H9 (cell line): ENCODE measurements around the gene DCDC2. TPM values are rescaled to one million over a fixed set of nuclear protein-coding genes. Genes with fewer than 3 reads are reported as not detected.
A peak's percentile ranks its signal among the peaks of the same experiment; 100 is the strongest.
"Not testable (repeated sequence)": the region's sequence is repeated elsewhere in the genome, so short reads cannot be mapped to it uniquely, and the experiment has no call there.

ENCODE experiments used
- DNase-seq: peaks from one replicate; pipeline ENCODE4 v3.0.0-alpha.2; 2017
- H2AFZ ChIP-seq: one replicate; pipeline ENCODE4 v1.6.1; 2013; ENCODE audit warnings: mild to moderate bottlenecking, low read length, control low read depth, moderate library complexity
- H2AK5ac ChIP-seq: 2 replicates; pipeline ENCODE4 v1.6.1; 2013; ENCODE audit warnings: low read length, control low read depth, mixed read lengths; ENCODE audit not compliant: insufficient read length
- H2BK120ac ChIP-seq: one replicate; pipeline ENCODE4 v1.6.1; 2013; ENCODE audit warnings: low read depth, mild to moderate bottlenecking, low read length, control low read depth, inconsistent platforms; ENCODE audit not compliant: poor library complexity, severe bottlenecking
- H2BK12ac ChIP-seq: 2 replicates; pipeline ENCODE4 v1.6.1; 2013; ENCODE audit warnings: low read length, control low read depth, mixed read lengths, low read depth; ENCODE audit not compliant: insufficient read length
- H2BK15ac ChIP-seq: 2 replicates; pipeline ENCODE4 v1.6.1; 2013; ENCODE audit warnings: low read depth, low read length, control low read depth
- H2BK20ac ChIP-seq: one replicate; pipeline ENCODE4 v1.6.1; 2013; ENCODE audit warnings: low read depth, mild to moderate bottlenecking, low read length, control low read depth, inconsistent platforms; ENCODE audit not compliant: poor library complexity, severe bottlenecking
- H2BK5ac ChIP-seq: 2 replicates; pipeline ENCODE4 v1.6.1; 2013; ENCODE audit warnings: low read length, control low read depth, mixed read lengths; ENCODE audit not compliant: insufficient read length
- H3K14ac ChIP-seq: 2 replicates; pipeline ENCODE4 v1.6.1; 2013; ENCODE audit warnings: low read length, control low read depth; ENCODE audit not compliant: insufficient read depth
- H3K18ac ChIP-seq: 2 replicates; pipeline ENCODE4 v1.6.1; 2013; ENCODE audit warnings: low read depth, mild to moderate bottlenecking, mixed read lengths, low read length, control low read depth; ENCODE audit not compliant: insufficient read length
- H3K23ac ChIP-seq: 2 replicates; pipeline ENCODE4 v1.6.1; 2013; ENCODE audit warnings: low read length, control low read depth, mixed read lengths, low read depth; ENCODE audit not compliant: insufficient read length
- H3K23me2 ChIP-seq: 2 replicates; pipeline ENCODE4 v1.6.1; 2013; ENCODE audit warnings: low read depth, mild to moderate bottlenecking, mixed read lengths, low read length, control low read depth; ENCODE audit not compliant: insufficient read length, poor library complexity, severe bottlenecking
- H3K27ac ChIP-seq: 2 replicates; pipeline ENCODE4 v1.5.1; 2013; ENCODE audit warnings: low read length, control low read depth, mixed read lengths, low read depth; ENCODE audit not compliant: insufficient read length
- H3K27me3 ChIP-seq: 2 replicates; pipeline ENCODE4 v1.6.1; 2013; ENCODE audit warnings: low read length, control low read depth, inconsistent platforms; ENCODE audit not compliant: insufficient read depth
- H3K4ac ChIP-seq: 2 replicates; pipeline ENCODE4 v1.6.1; 2013; ENCODE audit warnings: low read depth, mild to moderate bottlenecking, control low read depth, inconsistent platforms, low read length, moderate library complexity
- H3K4me1 ChIP-seq: 2 replicates; pipeline ENCODE4 v1.6.1; 2013; ENCODE audit warnings: low read length, control low read depth, inconsistent platforms; ENCODE audit not compliant: insufficient read depth
- H3K4me2 ChIP-seq: 2 replicates; pipeline ENCODE4 v1.6.1; 2013; ENCODE audit warnings: low read length, control low read depth, mixed read lengths; ENCODE audit not compliant: insufficient read length, insufficient read depth
- H3K56ac ChIP-seq: 2 replicates; pipeline ENCODE4 v1.6.1; 2013; ENCODE audit warnings: low read depth, mild to moderate bottlenecking, mixed read lengths, low read length, control low read depth; ENCODE audit not compliant: insufficient read length
- H3K79me1 ChIP-seq: 2 replicates; pipeline ENCODE4 v1.6.1; 2013; ENCODE audit warnings: low read depth, mild to moderate bottlenecking, moderate library complexity, low read length, control low read depth, inconsistent platforms; ENCODE audit not compliant: insufficient read depth, poor library complexity, severe bottlenecking
- H3K79me2 ChIP-seq: 2 replicates; pipeline ENCODE4 v1.6.1; 2013; ENCODE audit warnings: low read length, control low read depth, inconsistent platforms; ENCODE audit not compliant: insufficient read depth
- H3K9ac ChIP-seq: 2 replicates; pipeline ENCODE4 v1.6.1; 2013; ENCODE audit warnings: low read length, control low read depth, mixed read lengths; ENCODE audit not compliant: insufficient read length; ENCODE audit errors: extremely low read depth
- H3K9me3 ChIP-seq: one replicate; pipeline ENCODE4 v1.6.1; 2013; ENCODE audit warnings: low read depth, low read length, inconsistent platforms; ENCODE audit not compliant: control insufficient read depth
- H3T11ph ChIP-seq: one replicate; pipeline ENCODE4 v1.6.1; 2013; ENCODE audit warnings: mild to moderate bottlenecking, low read length, control low read depth, inconsistent platforms
- H4K20me1 ChIP-seq: one replicate; pipeline ENCODE4 v1.6.1; 2013; ENCODE audit not compliant: control insufficient read depth, insufficient read length, insufficient read depth
- H4K5ac ChIP-seq: 2 replicates; pipeline ENCODE4 v1.6.1; 2013; ENCODE audit warnings: low read depth, mild to moderate bottlenecking, mixed read lengths, low read length, control low read depth; ENCODE audit not compliant: insufficient read length
- H4K8ac ChIP-seq: replicated peaks from 2 replicates; pipeline ENCODE4 v1.6.1; 2013; ENCODE audit warnings: low read length, control low read depth, mixed read lengths, low read depth; ENCODE audit not compliant: insufficient read length
- H4K91ac ChIP-seq: 2 replicates; pipeline ENCODE4 v1.6.1; 2013; ENCODE audit warnings: low read depth, mild to moderate bottlenecking, moderate library complexity, mixed read lengths, low read length, control low read depth; ENCODE audit not compliant: insufficient read length
- H3K27ac Mint-ChIP-seq, 3 experiments: 2 replicates in 2 of 3; 3 replicates in 1 of 3; pipeline ENCODE4 v1.8.0; 2020 to 2021; ENCODE audit warnings: mixed read lengths in 3 of 3, mild to moderate bottlenecking in 1 of 3, moderate library complexity in 1 of 3
- H3K27me3 Mint-ChIP-seq: 2 replicates; pipeline ENCODE4 v1.8.0; 2021; ENCODE audit warnings: low read depth, mild to moderate bottlenecking, moderate library complexity, mixed read lengths
- H3K36me3 Mint-ChIP-seq, 3 experiments: 2 replicates in 2 of 3; 3 replicates in 1 of 3; pipeline ENCODE4 v1.8.0; 2020 to 2021; ENCODE audit warnings: low read depth in 3 of 3, mixed read lengths in 3 of 3; ENCODE audit not compliant: insufficient read depth in 1 of 3
- H3K4me1 Mint-ChIP-seq, 2 experiments: 2 replicates each; pipeline ENCODE4 v1.8.0; 2020; ENCODE audit warnings: mixed read lengths in 2 of 2
- H3K4me3 Mint-ChIP-seq, 2 experiments: 2 replicates in 1 of 2; 3 replicates in 1 of 2; pipeline ENCODE4 v1.8.0; 2020 to 2021; ENCODE audit warnings: mild to moderate bottlenecking in 2 of 2, mixed read lengths in 2 of 2, moderate library complexity in 1 of 2
- H3K9me3 Mint-ChIP-seq, 2 experiments: 2 replicates in 1 of 2; 3 replicates in 1 of 2; pipeline ENCODE4 v1.8.0; 2020; ENCODE audit warnings: mild to moderate bottlenecking in 2 of 2, mixed read lengths in 2 of 2, moderate library complexity in 1 of 2
- WGBS: extraction: QIAGEN DNeasy Blood & Tissue Kit; methylation state at CpG from one replicate; pipeline ENCODE4 v1.1.7; 2013; ENCODE audit warnings: missing lambda C conversion rate, low lambda C conversion rate, mixed read lengths; ENCODE audit not compliant: insufficient read length; ENCODE audit errors: extremely low coverage; 5-methylcytosine and 5-hydroxymethylcytosine counted together
- total RNA-seq: library from RNA; stranded (reverse); gene quantifications from 2 replicates; pipeline ENCODE4 v1.2.1, GENCODE V29; 2021
- TF ChIP-seq, protein P1 (sequence below): fragments of 200-600 bp; sonication (generic); conservative IDR thresholded peaks from 3 replicates; pipeline ENCODE4 v1.8.0; 2021; ENCODE audit warnings: antibody characterized with exemption, mild to moderate bottlenecking

Gene DCDC2
- total RNA-seq, 1 experiment from 2014 or later: 0.59 TPM

DNA sequence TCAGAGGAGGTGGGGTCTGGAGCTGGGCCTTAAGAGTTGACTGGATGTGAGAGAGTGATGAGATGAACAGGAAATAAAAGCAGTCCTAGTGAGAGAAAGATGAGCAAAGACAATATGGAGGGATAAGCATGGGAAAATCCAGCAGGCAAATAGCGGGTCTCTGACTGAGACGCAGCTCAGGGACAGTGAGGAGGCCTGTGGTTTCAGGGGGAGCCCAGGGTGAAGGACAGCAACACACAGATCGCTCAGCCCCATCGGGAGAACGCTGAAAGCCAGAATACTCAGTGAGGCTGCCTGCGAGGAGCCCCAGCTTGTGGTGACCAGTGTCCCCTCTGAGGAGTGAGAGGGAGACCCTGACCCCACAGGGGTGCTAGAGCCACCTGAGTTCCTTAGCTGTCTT, 16.8 kb upstream of the DCDC2 start:
- H2BK120ac ChIP-seq: no peak overlapping the region
- no peak overlapping the region; a peak in 1 of 5 replicates for H3K4me3 Mint-ChIP-seq
- H3K18ac ChIP-seq: no peak overlapping the region
- no peaks in the 10 kb centered on the region for H3K23me2 ChIP-seq
- H3K27me3 Mint-ChIP-seq: no peaks in the 10 kb centered on the region
- no peaks in the 10 kb centered on the region for H3K9me3 ChIP-seq
- H3K79me2 ChIP-seq: no peaks in the 10 kb centered on the region
- peak overlapping the region in 1 of 3 experiments; percentile 10; a peak in 2 of 7 replicates for H3K27ac Mint-ChIP-seq
- no peak overlapping the region for H3K56ac ChIP-seq
- H4K8ac ChIP-seq: no peak overlapping the region
- no peak overlapping the region for H4K91ac ChIP-seq
- H3K9ac ChIP-seq: no peak overlapping the region
- H3K4me2 ChIP-seq: no peak overlapping the region
- no peak overlapping the region for H2AK5ac ChIP-seq
- no peak overlapping the region for H3K23ac ChIP-seq
- no peaks in the 10 kb centered on the region for H3K27me3 ChIP-seq
- H3K4me1 Mint-ChIP-seq: peaks cover 18 to 20% of the 10 kb centered on the region in 2 experiments
- no peak overlapping the region for H2AFZ ChIP-seq
- DNase-seq: no peak
- H3K9me3 Mint-ChIP-seq: peaks cover 3 to 4% of the 10 kb centered on the region in 2 experiments; a peak in 1 of 5 replicates
- no peak overlapping the region; the same call in 1 of the 2 replicates for H3K14ac ChIP-seq
- H3K4me1 ChIP-seq: no peaks in the 10 kb centered on the region; the same call in 1 of the 2 replicates
- no CpG with 5 or more reads among the region's 6 CpGs for WGBS
- H3K27ac ChIP-seq: no peak overlapping the region
- no peak overlapping the region for H3K4ac ChIP-seq
- H3K36me3 Mint-ChIP-seq: no peaks in the 10 kb centered on the region
- no peak overlapping the region for H2BK5ac ChIP-seq
- H4K20me1 ChIP-seq: no peaks in the 10 kb centered on the region
- no peak overlapping the region for H3T11ph ChIP-seq
- H3K79me1 ChIP-seq: no peaks in the 10 kb centered on the region
- no peak overlapping the region for H2BK20ac ChIP-seq
- no peak overlapping the region for H2BK15ac ChIP-seq
- no peak overlapping the region for H4K5ac ChIP-seq
- no peak overlapping the region for H2BK12ac ChIP-seq
- TF ChIP-seq, protein P1, sequence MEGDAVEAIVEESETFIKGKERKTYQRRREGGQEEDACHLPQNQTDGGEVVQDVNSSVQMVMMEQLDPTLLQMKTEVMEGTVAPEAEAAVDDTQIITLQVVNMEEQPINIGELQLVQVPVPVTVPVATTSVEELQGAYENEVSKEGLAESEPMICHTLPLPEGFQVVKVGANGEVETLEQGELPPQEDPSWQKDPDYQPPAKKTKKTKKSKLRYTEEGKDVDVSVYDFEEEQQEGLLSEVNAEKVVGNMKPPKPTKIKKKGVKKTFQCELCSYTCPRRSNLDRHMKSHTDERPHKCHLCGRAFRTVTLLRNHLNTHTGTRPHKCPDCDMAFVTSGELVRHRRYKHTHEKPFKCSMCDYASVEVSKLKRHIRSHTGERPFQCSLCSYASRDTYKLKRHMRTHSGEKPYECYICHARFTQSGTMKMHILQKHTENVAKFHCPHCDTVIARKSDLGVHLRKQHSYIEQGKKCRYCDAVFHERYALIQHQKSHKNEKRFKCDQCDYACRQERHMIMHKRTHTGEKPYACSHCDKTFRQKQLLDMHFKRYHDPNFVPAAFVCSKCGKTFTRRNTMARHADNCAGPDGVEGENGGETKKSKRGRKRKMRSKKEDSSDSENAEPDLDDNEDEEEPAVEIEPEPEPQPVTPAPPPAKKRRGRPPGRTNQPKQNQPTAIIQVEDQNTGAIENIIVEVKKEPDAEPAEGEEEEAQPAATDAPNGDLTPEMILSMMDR: no peak

DNA sequence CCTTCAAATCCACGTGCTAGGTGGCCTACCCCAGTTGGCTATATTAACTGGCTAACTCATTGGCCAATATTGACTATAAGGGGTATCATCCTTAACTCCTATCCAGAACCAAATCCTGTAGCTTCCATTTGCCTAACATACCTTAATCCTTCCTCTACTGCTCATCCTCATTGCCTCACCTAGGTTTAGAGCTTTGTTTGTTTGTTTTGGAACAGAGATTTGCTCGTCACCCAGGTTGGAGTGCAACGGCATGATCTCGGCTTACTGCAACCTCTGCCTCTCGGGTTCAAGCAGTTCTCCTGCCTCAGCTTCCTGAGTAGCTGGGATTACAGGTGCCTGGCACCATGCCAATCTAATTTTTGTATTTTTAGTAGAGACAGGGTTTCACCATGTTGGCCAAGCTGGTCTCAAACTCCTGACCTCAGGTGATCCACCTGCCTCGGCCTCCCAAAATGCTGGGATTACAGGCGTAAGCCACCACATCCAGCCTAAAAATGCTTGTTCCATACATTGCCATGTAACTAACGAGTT, 7.3 kb upstream of the DCDC2 start:
- H3K18ac ChIP-seq, H4K20me1 ChIP-seq, H4K91ac ChIP-seq, H3K36me3 Mint-ChIP-seq, H2BK15ac ChIP-seq, H3K4me2 ChIP-seq, H3K9me3 Mint-ChIP-seq, H3K27me3 Mint-ChIP-seq, H2BK5ac ChIP-seq, H3K79me2 ChIP-seq, H3K4me1 Mint-ChIP-seq, H3K9me3 ChIP-seq, H3K56ac ChIP-seq, H3K27ac Mint-ChIP-seq, H3K23me2 ChIP-seq, H3T11ph ChIP-seq, H4K8ac ChIP-seq, H2BK20ac ChIP-seq, H2BK120ac ChIP-seq, H3K14ac ChIP-seq, H3K79me1 ChIP-seq, H4K5ac ChIP-seq, H3K4me1 ChIP-seq, H3K23ac ChIP-seq, DNase-seq, H3K27ac ChIP-seq, H2AFZ ChIP-seq, H2BK12ac ChIP-seq, H3K4me3 Mint-ChIP-seq, H3K9ac ChIP-seq, H2AK5ac ChIP-seq, H3K4ac ChIP-seq, H3K27me3 ChIP-seq: not testable (repeated sequence)
- WGBS: no CpG with 5 or more reads among the region's 8 CpGs
